ENCODE measurements around the gene SYT1. TPM values are rescaled to one million over a fixed set of nuclear protein-coding genes. Genes with fewer than 3 reads are reported as not detected.

SYT1 gene
- total RNA-seq (10 to 100 TPM in 3 of 4 donors, 1 to 10 TPM in 1; 9.4 to 20.0 (median 12.2) TPM), polyA plus RNA-seq (1 to 10 TPM in 2 of 3 donors, not detected in 1; 2.8 to 3.6 TPM)

GRCh38 chr12:78864403-78864869 lies at the start of gene SYT1:
TSS of gene SYT1 (plus strand) at chr12:78864774.
- intact Hi-C loops (cut with DNase I): no loop called here
- H3K27ac ChIP-seq: peak within 1 kb of the TSS in 3 of 4 donors; percentile 43 to 71 (median 55)
- peaks cover 0 to 18% (median 16%) of the 10 kb centered on the region in 4 donors for H3K4me1 ChIP-seq
- peak; percentile 24 to 67 (median 48) for TF ChIP-seq POLR2AphosphoS5 (IDR thresholded peaks at IDR 0.05)
- no peak for TF ChIP-seq EP300 (IDR thresholded peaks at IDR 0.05)
- H3K4me3 ChIP-seq: peak within 1 kb of the TSS; percentile 39 to 57 (median 52)
- 2 to 3% methylated on average over 19 of the region's 19 CpGs for WGBS, 2 donors
- no peaks in the 10 kb centered on the region for H3K36me3 ChIP-seq
- H3K9me3 ChIP-seq: no peaks in the 10 kb centered on the region
- peaks cover 0 to 13% (median 0%) of the 10 kb centered on the region in 3 donors for H3K27me3 ChIP-seq
- peak; percentile 79 for DNase-seq

- peaks cover 0 to 2% (median 0%) of the 10 kb centered on the region in 4 donors for H3K9me3 ChIP-seq
- no peak overlapping the region for H3K27ac ChIP-seq
- no peaks in the 10 kb centered on the region for H3K4me1 ChIP-seq
- H3K36me3 ChIP-seq: no peaks in the 10 kb centered on the region
- intact Hi-C loops (cut with DNase I): no loop called here
- H3K4me3 ChIP-seq: no peak overlapping the region
- no peaks in the 10 kb centered on the region for H3K27me3 ChIP-seq
- 32 to 42% methylated on average over 5 of the region's 5 CpGs for WGBS, 2 donors
- DNase-seq: no peak
- TF ChIP-seq EP300 (IDR thresholded peaks at IDR 0.05): no peak
- no peak for TF ChIP-seq POLR2AphosphoS5 (IDR thresholded peaks at IDR 0.05)
- no peak for TF ChIP-seq POLR2A (IDR thresholded peaks at IDR 0.05)
- TF ChIP-seq CTCF (IDR thresholded peaks at IDR 0.05): no peak
These were observed 46.1 kb upstream of the SYT1 start for GRCh38 chr12:78818487-78818886.

GRCh38 chr12:78820946-78821345 lies 43.6 kb upstream of the SYT1 start:
- Histone ChIP-seq H3K4me1 (no peaks in the 10 kb centered on the region), H3K4me3 (no peak overlapping the region), H3K27me3 (no peaks in the 10 kb centered on the region), H3K9me3 (no peaks in the 10 kb centered on the region), H3K36me3 (no peaks in the 10 kb centered on the region), H3K27ac (no peak overlapping the region)
- intact Hi-C loops (cut with DNase I): no loop called here
- WGBS, 2 donors: 77 to 89% methylated on average over 2 of the region's 2 CpGs
- DNase-seq: no peak
- TF ChIP-seq CTCF (IDR thresholded peaks at IDR 0.05) (no peak), POLR2A (IDR thresholded peaks at IDR 0.05) (no peak), POLR2AphosphoS5 (IDR thresholded peaks at IDR 0.05) (no peak), EP300 (IDR thresholded peaks at IDR 0.05) (no peak)

- no peaks in the 10 kb centered on the region for H3K27me3 ChIP-seq
- no peaks in the 10 kb centered on the region for H3K9me3 ChIP-seq
- H3K27ac ChIP-seq: no peak overlapping the region
- H3K4me1 ChIP-seq: no peaks in the 10 kb centered on the region
- no peak for DNase-seq
- H3K4me3 ChIP-seq: no peak overlapping the region
- TF ChIP-seq CTCF (IDR thresholded peaks at IDR 0.05) (no peak), POLR2AphosphoS5 (IDR thresholded peaks at IDR 0.05) (no peak), EP300 (IDR thresholded peaks at IDR 0.05) (no peak), POLR2A (IDR thresholded peaks at IDR 0.05) (no peak)
- H3K36me3 ChIP-seq: no peaks in the 10 kb centered on the region
- intact Hi-C loops (cut with DNase I): no loop called here
These were observed 39.7 kb upstream of the SYT1 start for GRCh38 chr12:78824918-78825317.

GRCh38 chr12:78829690-78830089 lies 34.9 kb upstream of the SYT1 start:
- no peak for DNase-seq

More at GRCh38 chr12:78829690-78830089, 34.9 kb upstream of the SYT1 start:
- Histone ChIP-seq H3K9me3 (no peaks in the 10 kb centered on the region), H3K27ac (no peak overlapping the region), H3K4me1 (no peaks in the 10 kb centered on the region), H3K27me3 (no peaks in the 10 kb centered on the region), H3K36me3 (no peaks in the 10 kb centered on the region), H3K4me3 (no peak overlapping the region)
- no peak for TF ChIP-seq POLR2A (IDR thresholded peaks at IDR 0.05)
- no peak for TF ChIP-seq POLR2AphosphoS5 (IDR thresholded peaks at IDR 0.05)
- TF ChIP-seq EP300 (IDR thresholded peaks at IDR 0.05): no peak
- TF ChIP-seq CTCF (IDR thresholded peaks at IDR 0.05): no peak
- intact Hi-C loops (cut with DNase I): no loop called here
- WGBS, 2 donors: 83 to 90% methylated on average over 2 of the region's 2 CpGs

Measured in sigmoid colon (tissue), 7 donors.